Stimulated activated CD8-positive, alpha-beta memory T cell treated with anti-CD3 and anti-CD28 coated beads, Interleukin-15, amount 100 ng/mL, for 4 hours (primary cell): ENCODE measurements around the gene HBG1.
"Not testable (repeated sequence)": the region's sequence is repeated elsewhere in the genome, so short reads cannot be mapped to it uniquely, and the experiment has no call there.

Experiments
- DNase-seq, 2 donors: peaks; one replicate each; pipeline ENCODE4 v3.0.0-alpha.2; 2020; ENCODE audit warnings: low read depth in 2 of 2

Gene HBG1

DNA sequence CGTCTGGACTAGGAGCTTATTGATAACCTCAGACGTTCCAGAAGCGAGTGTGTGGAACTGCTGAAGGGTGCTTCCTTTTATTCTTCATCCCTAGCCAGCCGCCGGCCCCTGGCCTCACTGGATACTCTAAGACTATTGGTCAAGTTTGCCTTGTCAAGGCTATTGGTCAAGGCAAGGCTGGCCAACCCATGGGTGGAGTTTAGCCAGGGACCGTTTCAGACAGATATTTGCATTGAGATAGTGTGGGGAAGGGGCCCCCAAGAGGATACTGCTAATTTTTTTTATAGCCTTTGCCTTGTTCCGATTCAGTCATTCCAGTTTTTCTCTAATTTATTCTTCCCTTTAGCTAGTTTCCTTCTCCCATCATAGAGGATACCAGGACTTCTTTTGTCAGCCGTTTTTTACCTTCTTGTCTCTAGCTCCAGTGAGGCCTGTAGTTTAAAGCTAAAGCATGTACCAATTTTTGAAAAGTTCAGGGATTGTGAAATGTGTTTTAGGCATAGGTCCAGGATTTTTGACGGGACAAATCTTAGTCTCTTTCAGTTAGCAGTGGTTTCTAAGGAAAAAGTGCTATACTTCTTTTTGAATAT lies at the start of gene HBG1:
Gene HBG1, minus strand, starts transcription at position 51 of the 590 bp plus-strand sequence. CDS start 53 bp downstream, outside the sequence.
- DNase-seq, result not testable (repeated sequence)

DNA sequence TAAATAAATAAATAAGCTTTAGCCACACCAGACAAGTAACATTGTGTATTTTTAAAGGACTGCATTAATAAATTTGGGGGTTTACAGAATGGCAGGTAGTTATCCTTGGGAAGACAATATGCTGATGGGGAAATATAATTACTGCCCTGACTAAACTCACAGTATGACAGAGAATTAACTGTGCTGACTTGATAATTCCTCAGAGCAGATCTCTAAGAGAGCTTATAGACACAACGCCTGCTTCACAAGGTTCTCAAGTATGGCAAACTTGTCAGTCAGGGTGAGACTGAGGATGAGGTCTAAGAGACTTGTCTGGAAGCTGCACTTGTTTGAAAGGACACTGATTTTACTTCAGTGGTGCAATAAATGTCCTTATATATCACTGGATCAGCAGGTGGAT lies 48.8 kb upstream of the HBG1 start:
- DNase-seq, result no peak

DNA sequence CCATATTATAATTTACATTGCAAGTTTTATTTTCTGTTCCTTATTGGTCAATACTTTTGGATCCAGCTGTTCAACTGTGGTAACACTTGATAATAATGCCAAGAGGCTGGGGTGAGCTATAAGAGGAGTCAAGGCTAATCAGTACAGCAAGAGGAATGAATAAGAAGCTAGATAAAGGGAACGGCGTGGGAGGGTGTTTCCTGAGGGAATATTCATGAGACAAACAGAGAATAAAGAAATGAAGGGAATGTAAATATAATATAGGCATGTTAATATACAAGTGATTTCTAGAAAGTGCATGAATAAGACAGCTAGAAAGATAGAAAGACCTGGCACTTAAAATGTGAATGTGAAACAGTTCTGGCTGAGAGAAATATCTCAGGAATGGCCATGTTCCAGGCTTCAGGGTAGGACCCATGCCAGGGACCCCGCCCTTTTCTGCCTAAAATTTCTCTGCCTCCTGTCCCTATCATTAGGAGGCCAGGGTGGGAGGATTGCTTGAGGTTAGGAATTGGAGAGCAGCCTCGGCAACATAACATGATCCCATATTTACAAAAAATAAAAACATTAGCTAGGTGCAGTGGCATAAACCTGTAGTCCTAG lies 48.2 kb upstream of the HBG1 start:
- no peak for DNase-seq

DNA sequence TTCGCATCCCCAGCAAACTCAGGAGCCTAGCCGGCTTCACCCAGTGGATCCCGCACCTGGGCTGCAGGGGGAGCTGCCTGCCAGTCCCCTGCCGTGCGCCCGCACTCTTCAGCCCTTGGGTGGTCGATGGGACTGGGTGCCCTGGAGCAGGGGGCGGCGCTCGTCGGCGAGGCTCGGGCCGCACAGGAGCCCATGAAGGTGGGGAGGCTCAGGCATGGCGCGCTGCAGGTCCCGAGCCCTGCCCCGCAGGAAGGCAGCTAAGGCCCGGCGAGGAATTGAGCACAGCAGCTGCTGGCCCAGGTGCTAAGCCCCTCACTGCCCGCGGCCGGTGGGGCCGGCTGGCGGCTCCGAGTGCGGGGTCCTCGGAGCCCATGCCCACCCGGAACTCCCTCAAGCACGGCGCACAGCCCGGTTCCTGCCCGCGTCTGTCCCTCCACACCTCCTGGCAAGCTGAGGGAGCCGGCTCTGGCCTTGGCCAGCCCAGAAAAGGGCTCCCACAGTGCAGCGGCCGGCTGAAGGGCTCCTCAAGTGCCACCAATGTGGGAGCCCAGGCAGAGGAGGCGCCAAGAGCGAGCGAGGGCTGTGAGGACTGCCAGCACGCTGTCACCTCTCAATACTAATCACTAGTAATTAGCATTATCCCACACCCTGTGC lies 44.8 kb upstream of the HBG1 start:
- DNase-seq, result not testable (repeated sequence)

DNA sequence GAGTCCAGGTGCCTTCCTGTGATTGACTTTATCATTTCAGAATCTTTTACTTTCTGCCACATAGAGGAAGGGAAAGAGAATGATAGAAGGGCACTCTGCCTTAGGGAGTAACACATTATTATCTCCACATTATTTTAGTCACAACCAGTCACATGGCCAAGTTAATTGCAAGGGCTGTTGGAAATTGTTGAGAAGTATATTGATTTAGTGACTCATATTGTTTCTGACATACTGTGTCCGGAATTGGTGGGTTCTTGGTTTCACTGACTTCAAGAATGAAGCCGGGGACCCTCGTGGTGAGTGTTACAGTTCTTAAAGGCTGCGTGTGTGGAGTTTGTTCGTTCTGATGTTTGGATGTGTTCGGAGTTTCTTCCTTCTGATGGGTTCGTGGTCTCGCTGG lies 43.4 kb upstream of the HBG1 start:
- no peak for DNase-seq

DNA sequence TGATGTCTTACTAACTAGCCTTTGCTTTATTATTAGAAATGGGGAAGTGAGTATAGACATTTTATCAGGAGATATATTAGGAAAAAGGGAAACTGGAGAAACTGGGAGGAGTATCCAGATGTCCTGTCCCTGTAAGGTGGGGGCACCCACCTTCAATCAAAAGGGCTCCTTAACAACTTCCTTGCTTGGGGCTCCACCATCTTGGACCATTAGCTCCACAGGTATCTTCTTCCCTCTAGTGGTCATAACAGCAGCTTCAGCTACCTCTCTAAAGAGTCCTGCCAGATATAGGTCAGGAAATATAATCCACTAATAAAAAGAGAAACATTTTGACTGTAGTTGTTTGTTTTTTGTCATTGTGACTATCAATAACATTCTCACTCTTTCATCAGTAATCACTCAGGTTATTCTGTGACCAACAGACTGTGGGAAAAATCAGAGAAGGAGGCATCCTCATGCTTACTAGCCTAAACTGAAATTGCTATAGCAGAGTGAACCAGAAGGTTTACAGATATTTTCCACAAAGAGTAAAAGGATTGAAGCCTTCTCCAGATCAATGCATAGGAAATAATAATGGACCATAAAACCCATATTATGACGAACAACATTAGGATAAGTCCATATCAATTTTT lies 41.7 kb upstream of the HBG1 start:
- no peak for DNase-seq

DNA sequence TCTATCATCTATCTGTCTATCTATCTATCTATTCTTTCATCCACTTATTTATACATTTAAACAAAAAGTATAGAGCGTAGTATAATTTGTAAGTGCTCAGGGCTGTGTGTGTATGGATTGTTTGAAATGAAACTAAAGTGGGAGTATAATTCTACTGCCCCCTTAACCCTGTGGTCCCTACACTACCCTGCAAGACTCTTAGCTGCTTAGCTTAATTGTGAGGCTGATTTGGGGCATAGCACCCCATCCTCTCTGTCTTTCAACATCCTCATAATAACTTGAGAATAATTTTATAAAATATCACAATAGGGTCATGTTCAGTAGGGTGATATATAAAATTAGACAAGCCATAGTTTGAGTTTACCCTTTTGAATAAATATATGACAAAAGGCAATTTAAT lies 40.4 kb upstream of the HBG1 start:
- DNase-seq, result no peak

DNA sequence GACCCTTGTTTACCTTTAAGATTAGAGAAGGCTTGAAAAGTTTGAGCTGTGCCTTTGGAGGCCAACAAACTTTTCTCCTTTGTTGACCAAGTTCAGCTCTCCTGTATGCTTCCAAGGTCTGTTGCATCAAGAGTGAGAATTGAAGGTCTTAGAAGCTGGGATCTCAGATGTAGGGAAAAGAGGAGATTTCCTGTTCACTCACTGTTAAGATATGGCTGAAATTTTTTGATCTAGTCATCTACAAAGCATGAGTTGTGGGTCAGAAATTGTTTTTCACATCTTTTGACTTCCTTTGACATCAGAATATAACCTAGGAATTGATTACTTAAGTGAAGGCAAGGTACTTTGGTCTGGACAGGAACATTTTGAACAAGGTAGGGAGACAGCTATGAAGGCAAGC lies 40.0 kb upstream of the HBG1 start:
- no peak for DNase-seq

DNA sequence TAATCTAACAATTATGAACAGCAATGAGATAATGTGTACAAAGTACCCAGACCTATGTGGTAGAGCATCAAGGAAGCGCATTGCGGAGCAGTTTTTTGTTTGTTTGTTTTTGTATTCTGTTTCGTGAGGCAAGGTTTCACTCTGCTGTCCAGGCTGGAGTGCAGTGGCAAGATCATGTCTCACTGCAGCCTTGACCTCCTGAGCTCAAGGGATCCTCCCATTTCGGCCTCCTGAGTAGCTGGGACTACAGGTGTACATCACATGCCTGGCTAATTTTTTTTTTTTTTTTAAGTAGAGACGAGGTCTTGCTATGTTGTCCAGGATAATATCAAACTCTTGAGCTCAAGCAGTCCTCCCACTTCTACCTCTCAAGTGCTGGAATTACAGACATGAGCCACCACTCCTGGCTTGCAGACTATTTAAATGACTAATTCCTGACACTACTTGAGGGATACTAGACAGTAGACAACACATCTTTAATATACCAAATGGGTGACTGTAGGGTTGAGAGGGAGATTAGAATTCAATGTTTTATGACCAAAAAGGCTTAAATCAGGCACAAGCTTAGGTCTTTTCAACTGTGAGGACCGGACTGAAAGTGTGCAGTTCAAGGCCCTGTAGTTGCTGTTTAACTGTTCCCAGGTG lies 39.4 kb upstream of the HBG1 start:
- DNase-seq, result no peak

DNA sequence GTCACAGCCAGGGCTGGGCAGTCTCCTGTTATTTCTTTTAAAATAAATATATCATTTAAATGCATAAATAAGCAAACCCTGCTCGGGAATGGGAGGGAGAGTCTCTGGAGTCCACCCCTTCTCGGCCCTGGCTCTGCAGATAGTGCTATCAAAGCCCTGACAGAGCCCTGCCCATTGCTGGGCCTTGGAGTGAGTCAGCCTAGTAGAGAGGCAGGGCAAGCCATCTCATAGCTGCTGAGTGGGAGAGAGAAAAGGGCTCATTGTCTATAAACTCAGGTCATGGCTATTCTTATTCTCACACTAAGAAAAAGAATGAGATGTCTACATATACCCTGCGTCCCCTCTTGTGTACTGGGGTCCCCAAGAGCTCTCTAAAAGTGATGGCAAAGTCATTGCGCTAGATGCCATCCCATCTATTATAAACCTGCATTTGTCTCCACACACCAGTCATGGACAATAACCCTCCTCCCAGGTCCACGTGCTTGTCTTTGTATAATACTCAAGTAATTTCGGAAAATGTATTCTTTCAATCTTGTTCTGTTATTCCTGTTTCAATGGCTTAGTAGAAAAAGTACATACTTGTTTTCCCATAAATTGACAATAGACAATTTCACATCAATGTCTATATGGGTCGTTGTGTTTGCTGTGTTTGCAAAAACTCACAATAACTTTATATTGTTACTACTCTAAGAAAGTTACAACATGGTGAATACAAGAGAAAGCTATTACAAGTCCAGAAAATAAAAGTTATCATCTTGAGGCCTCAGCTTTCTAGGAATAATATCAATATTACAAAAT lies 38.6 kb upstream of the HBG1 start:
- DNase-seq, result no peak

DNA sequence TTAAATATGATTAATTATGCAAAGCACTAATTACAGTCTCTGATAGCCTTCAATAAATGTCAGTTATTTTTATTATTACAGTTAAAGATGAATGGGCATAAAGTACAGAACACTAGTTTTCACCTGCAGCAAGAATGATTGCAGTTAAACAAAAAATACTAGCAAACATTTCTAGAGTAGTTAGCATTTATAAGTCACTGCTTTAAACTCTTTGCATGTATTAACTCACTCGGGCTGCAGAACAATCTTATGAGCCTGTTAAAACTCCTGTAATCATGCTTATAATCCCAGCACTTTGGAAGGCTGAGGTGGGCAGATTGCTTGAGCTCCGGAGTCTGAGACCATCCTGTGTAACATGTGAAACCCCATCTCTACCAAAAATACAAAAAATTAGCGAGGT lies 37.2 kb upstream of the HBG1 start:
- DNase-seq, result no peak

DNA sequence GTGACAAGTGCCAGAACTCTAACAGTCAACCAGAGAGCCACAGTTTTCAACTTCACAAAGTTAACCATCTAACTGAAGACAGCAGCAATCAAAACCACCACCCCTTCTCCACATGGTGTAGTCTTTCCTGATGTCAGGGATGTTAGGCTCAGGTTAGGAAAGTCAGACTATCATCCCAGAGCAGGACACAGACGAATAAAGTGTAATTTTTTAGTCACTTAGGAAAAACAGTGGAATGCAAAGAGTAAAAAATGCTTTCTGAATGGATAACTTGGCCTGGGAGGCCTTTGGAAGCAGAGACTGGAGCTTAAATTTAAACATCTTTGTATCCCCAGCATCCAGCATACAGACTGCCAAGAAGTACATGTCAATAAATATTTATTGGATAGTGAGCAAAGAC lies 36.7 kb upstream of the HBG1 start:
- no peak for DNase-seq

DNA sequence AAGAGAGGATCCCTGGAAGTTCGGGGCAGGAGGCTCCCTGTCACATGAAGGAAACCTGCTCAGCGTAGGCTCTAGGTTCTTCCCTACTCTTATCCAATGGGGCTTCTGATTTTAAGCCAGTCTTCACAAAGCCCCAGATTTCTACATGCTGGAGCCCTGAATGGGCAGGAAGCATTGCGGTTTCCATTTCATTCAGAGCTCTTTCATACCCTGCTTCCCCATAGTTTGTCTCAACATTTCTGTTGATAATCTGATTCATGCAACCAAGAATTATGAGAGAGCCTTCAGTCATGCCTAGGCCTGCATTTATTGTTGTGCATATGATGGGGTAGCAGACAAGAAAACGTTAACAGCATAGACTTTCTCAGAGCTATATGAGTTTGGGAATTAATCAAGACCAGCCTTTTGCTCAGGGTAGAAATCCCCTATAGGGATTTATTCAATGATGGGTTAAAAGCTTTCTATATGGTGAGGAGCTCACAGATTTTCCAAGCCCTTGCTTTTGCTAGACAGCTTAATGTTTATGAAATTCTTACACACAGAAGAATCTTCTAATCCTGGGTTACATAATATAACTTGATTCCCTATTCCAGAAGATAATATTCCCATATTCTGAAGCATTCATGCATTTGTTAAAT lies 36.2 kb upstream of the HBG1 start:
- DNase-seq, result no peak

DNA sequence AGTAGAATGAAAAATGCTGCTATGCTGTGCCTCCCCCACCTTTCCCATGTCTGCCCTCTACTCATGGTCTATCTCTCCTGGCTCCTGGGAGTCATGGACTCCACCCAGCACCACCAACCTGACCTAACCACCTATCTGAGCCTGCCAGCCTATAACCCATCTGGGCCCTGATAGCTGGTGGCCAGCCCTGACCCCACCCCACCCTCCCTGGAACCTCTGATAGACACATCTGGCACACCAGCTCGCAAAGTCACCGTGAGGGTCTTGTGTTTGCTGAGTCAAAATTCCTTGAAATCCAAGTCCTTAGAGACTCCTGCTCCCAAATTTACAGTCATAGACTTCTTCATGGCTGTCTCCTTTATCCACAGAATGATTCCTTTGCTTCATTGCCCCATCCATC lies 35.0 kb upstream of the HBG1 start:
- DNase-seq, result no peak

DNA sequence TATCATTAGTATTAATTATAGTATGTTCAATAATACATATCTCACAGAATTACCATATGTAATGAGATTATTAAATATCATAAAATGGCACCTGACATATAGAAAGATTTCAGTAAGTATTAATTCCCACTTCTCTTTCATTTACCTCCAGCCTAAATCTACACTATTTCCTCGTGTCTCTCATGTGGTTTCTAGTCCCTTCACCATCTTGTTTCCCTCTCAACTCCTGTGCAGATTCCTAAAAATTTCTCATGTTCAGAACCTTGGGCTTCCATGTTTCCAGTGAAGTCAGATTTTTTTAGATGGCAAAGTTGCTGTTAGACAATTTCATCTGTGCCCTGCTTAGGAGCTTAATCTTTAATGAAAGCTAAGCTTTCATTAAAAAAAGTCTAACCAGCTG lies 34.2 kb upstream of the HBG1 start:
- no peak for DNase-seq

DNA sequence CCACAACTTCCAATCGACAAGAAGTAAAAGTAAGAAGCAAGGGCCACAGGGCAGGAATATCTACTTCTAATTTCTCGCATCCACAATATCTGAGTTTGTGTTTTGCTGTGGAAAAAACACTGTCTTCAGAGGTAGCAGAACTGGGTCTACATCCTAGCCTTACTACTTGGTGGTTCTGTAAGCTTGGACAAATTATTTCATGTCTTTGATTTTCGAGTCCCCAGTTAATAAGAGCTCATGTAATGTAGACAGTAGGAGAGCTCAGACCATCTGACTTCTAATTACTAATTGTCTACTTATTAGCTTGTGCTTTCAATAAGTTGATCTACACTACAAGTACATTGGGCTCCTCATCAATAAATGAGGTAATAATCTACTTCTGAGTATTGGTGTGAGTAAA lies 33.4 kb upstream of the HBG1 start:
- DNase-seq, result no peak

DNA sequence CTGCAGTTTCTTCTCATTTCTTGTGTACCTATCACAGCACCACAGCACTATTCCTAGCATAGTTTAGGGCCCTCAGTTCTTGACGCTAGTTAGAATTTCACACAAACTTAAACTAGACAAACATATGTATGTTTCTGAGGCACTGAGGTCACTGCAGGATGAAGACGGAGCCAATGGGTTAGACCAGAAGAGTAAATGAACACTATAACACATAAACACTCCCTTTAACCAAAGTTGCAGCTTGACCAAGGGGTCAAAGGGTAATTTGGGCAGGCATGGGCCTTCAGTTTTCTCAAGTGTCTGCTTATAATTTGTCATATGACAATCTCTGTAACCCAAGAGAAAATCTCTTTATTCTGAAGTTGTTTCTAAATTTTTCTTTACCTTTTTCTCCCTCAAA lies 33.0 kb upstream of the HBG1 start:
- no peak for DNase-seq

DNA sequence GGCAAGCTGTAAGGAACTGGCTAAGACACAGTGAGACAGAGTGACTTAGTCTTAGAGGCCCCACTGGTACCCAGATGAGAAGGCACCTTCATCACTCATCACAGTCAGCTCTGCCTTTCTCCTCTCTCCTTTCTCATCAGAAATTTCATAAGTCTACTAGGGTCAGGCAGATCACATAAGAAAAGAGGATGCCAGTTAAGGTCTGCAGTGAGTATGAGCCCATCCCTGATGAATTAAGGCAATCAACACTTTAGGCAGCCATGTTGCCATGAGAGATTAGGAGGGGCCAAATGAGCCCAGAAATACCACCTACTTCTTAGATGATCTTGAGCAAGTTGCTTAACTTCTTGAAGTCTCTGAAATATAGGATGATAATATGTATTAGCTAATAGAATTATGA lies 31.9 kb upstream of the HBG1 start:
- no peak for DNase-seq

DNA sequence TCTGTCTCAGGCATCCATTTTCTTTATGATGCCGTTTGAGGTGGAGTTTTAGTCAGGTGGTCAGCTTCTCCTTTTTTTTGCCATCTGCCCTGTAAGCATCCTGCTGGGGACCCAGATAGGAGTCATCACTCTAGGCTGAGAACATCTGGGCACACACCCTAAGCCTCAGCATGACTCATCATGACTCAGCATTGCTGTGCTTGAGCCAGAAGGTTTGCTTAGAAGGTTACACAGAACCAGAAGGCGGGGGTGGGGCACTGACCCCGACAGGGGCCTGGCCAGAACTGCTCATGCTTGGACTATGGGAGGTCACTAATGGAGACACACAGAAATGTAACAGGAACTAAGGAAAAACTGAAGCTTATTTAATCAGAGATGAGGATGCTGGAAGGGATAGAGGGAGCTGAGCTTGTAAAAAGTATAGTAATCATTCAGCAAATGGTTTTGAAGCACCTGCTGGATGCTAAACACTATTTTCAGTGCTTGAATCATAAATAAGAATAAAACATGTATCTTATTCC lies 31.0 kb upstream of the HBG1 start:
- DNase-seq, result no peak

DNA sequence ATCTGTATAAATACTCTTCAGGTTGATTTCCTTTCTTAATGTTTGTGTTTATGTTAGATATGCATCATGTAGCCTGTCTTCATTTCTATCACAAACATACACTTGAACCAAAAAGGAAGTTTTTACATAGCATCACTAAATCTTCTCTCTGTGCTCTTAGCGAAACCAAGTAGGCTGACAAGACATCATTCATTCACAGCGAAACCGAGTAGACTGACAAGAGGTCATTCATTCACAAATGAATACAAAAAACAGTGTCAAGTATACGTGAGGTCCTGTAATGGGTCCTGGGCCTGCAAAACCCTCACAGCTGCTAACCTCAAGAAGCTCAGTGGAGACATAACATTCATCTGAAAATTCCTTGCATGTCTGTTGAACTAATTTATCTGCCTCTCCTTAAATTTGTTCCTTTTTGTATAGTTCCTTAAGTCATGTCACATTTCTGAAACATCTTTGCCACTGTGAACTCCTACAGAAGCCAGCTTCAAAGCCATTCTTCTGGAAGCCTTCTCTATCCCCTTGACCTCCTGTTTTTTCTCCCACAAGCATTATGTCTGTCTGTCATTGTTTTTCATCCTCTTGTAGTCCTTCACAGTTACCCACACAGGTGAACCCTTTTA lies 29.9 kb upstream of the HBG1 start:
- DNase-seq, result no peak
